Endodermal cell (in vitro differentiated cells): ENCODE data around the gene UNC93A. TPM values are rescaled to one million over a fixed set of nuclear protein-coding genes. Genes with fewer than 3 reads are reported as not detected.

Experiments used
- DNase-seq: peaks from one replicate; pipeline ENCODE4 v3.0.0-alpha.2; 2017
- H3K27ac ChIP-seq: 2 replicates; pipeline ENCODE4 v1.5.1; 2013; ENCODE audit warnings: mild to moderate bottlenecking, low read depth, low read length, moderate library complexity
- H3K27me3 ChIP-seq: 2 replicates; pipeline ENCODE4 v1.6.1; 2013; ENCODE audit warnings: mild to moderate bottlenecking, low read length, moderate library complexity; ENCODE audit not compliant: insufficient read depth, control insufficient read depth, poor library complexity, severe bottlenecking
- H3K36me3 ChIP-seq: 2 replicates; pipeline ENCODE4 v1.7.0; 2013; ENCODE audit warnings: mild to moderate bottlenecking, low read length, moderate library complexity; ENCODE audit not compliant: control insufficient read depth, insufficient read depth
- H3K4me1 ChIP-seq: one replicate; pipeline ENCODE4 v1.7.0; 2013; ENCODE audit warnings: low read length; ENCODE audit not compliant: control insufficient read depth, insufficient read depth
- H3K4me3 ChIP-seq: 2 replicates; pipeline ENCODE4 v1.5.1; 2013; ENCODE audit warnings: mild to moderate bottlenecking, low read length, moderate library complexity
- H3K9ac ChIP-seq: 2 replicates; pipeline ENCODE4 v1.6.1; 2013; ENCODE audit warnings: mild to moderate bottlenecking, low read length, moderate library complexity; ENCODE audit not compliant: poor library complexity, severe bottlenecking; ENCODE audit errors: extremely low read depth
- H3K9me3 ChIP-seq: 2 replicates; pipeline ENCODE4 v1.6.1; 2013; ENCODE audit warnings: mild to moderate bottlenecking, low read length, moderate library complexity; ENCODE audit not compliant: control insufficient read depth
- H3K27ac Mint-ChIP-seq: 2 replicates; pipeline ENCODE4 v1.8.0; 2020; ENCODE audit warnings: mixed read lengths
- H3K27me3 Mint-ChIP-seq: 2 replicates; pipeline ENCODE4 v1.8.0; 2021; ENCODE audit warnings: mild to moderate bottlenecking, mixed read lengths; ENCODE audit not compliant: insufficient read depth
- H3K36me3 Mint-ChIP-seq: 2 replicates; pipeline ENCODE4 v1.8.0; 2020; ENCODE audit warnings: low read depth, mixed read lengths
- H3K4me1 Mint-ChIP-seq: 2 replicates; pipeline ENCODE4 v1.8.0; 2020; ENCODE audit warnings: mixed read lengths
- H3K4me3 Mint-ChIP-seq: 2 replicates; pipeline ENCODE4 v1.8.0; 2020; ENCODE audit warnings: mild to moderate bottlenecking, moderate library complexity, mixed read lengths
- H3K9me3 Mint-ChIP-seq: 2 replicates; pipeline ENCODE4 v1.8.0; 2020; ENCODE audit warnings: mild to moderate bottlenecking, mixed read lengths
- CTCF ChIP-seq: fragments of 200-600 bp; sonication (generic); conservative IDR thresholded peaks from 2 replicates; pipeline ENCODE4 v1.5.0; 2021; ENCODE audit warnings: antibody characterized with exemption, mild to moderate bottlenecking
- WGBS, 2 experiments: methylation state at CpG; one replicate each; pipeline versions ENCODE4 v1.1.5 to v1.1.7; 2013; ENCODE audit warnings: missing lambda C conversion rate in 2 of 2, mixed read lengths in 1 of 2; ENCODE audit not compliant: insufficient coverage in 1 of 2, insufficient read length in 1 of 2; 5-methylcytosine and 5-hydroxymethylcytosine counted together
- total RNA-seq, 2 donors: library from RNA; stranded (reverse); fragmentation: NEBNext Ultra II Directional in 1 of 2; extraction: Animal tissue kit (Norgen Biotek cat#: 25700) in 1 of 2; gene quantifications; 2 replicates in 1 of 2; 3 replicates in 1 of 2; pipeline ENCODE4 v1.2.1, GENCODE V29; 2021

UNC93A gene
- total RNA-seq, 2 donors from 2014 or later, result 2.0 to 4.0 TPM

- DNase-seq, result peak; percentile 70
- Mint-ChIP-seq H3K27ac (peak overlapping the region; percentile 78), H3K4me3 (no peak overlapping the region), H3K36me3 (no peaks in the 10 kb centered on the region), H3K27me3 (peaks cover 5% of the 10 kb centered on the region), H3K4me1 (peaks cover 53% of the 10 kb centered on the region), H3K9me3 (no peaks in the 10 kb centered on the region)
- H3K27me3 ChIP-seq, result no peaks in the 10 kb centered on the region
- no peak overlapping the region for H3K9ac ChIP-seq
- WGBS, 2 experiments, result 71 to 72% methylated on average over 5 to 11 of the region's 11 CpGs
- H3K4me3 ChIP-seq, result no peak overlapping the region
- H3K27ac ChIP-seq, result peak overlapping the region; percentile 28
- no peaks in the 10 kb centered on the region for H3K9me3 ChIP-seq
- no peaks in the 10 kb centered on the region for H3K36me3 ChIP-seq
- peaks cover 4% of the 10 kb centered on the region for H3K4me1 ChIP-seq
- TF ChIP-seq CTCF, result no peak
These were observed 46.8 kb upstream of the UNC93A start for GRCh38 chr6:167244064-167244960.

- Histone ChIP-seq H3K36me3 (no peaks in the 10 kb centered on the region), H3K9ac (no peak overlapping the region), H3K9me3 (no peaks in the 10 kb centered on the region), H3K4me3 (no peak overlapping the region), H3K4me1 (peaks cover 4% of the 10 kb centered on the region), H3K27ac (peak overlapping the region; percentile 10), H3K27me3 (no peaks in the 10 kb centered on the region)
- peak overlapping the region; percentile 78 for H3K27ac Mint-ChIP-seq
- TF ChIP-seq CTCF, result no peak
- DNase-seq, result peak; percentile 63
- no peaks in the 10 kb centered on the region for H3K36me3 Mint-ChIP-seq
- no peaks in the 10 kb centered on the region for H3K9me3 Mint-ChIP-seq
- no peak overlapping the region for H3K4me3 Mint-ChIP-seq
- 40 to 57% methylated on average over 2 to 4 of the region's 4 CpGs for WGBS, 2 experiments
- peaks cover 49% of the 10 kb centered on the region for H3K4me1 Mint-ChIP-seq
- peaks cover 5% of the 10 kb centered on the region for H3K27me3 Mint-ChIP-seq
These were observed 46.1 kb upstream of the UNC93A start for GRCh38 chr6:167244991-167245390.

- H3K4me3 Mint-ChIP-seq, result no peak overlapping the region
- no peaks in the 10 kb centered on the region for H3K36me3 ChIP-seq
- H3K4me1 Mint-ChIP-seq, result peaks cover 43% of the 10 kb centered on the region
- no peak overlapping the region for H3K27ac ChIP-seq
- H3K36me3 Mint-ChIP-seq, result no peaks in the 10 kb centered on the region
- H3K9ac ChIP-seq, result no peak overlapping the region
- peaks cover 5% of the 10 kb centered on the region for H3K27me3 Mint-ChIP-seq
- no peaks in the 10 kb centered on the region for H3K9me3 Mint-ChIP-seq
- TF ChIP-seq CTCF, result no peak
- no peaks in the 10 kb centered on the region for H3K27me3 ChIP-seq
- no peak overlapping the region for H3K4me3 ChIP-seq
- peaks cover 4% of the 10 kb centered on the region for H3K4me1 ChIP-seq
- DNase-seq, result no peak
- no peaks in the 10 kb centered on the region for H3K9me3 ChIP-seq
- peak overlapping the region; percentile 78 for H3K27ac Mint-ChIP-seq
- 90 to 94% methylated on average over 3 of the region's 3 CpGs for WGBS, 2 experiments
These were observed 45.5 kb upstream of the UNC93A start for GRCh38 chr6:167245591-167245990.
